GM15510 (cell line): Measurements from ENCODE around the gene TAX1BP3.

Experiments
- POLR2A ChIP-seq: IDR thresholded peaks from 3 replicates; pipeline ENCODE4 v1.6.1; 2011; ENCODE audit warnings: borderline replicate concordance; ENCODE audit not compliant: insufficient read length; ENCODE audit errors: extremely low read depth

TAX1BP3 gene

GRCh38 chr17:3672571-3672970 lies 4.2 kb upstream of the TAX1BP3 start:
- TF ChIP-seq POLR2A: no peak

- no peak for TF ChIP-seq POLR2A
These were observed 1.2 kb upstream of the TAX1BP3 start for GRCh38 chr17:3669548-3669947.

DNA sequence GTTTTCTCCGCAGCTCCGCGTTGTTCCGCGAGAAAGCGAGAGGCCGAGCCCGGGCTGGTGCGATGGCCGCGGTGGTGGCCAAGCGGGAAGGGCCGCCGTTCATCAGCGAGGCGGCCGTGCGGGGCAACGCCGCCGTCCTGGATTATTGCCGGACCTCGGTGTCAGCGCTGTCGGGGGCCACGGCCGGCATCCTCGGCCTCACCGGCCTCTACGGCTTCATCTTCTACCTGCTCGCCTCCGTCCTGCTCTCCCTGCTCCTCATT lies 638 bp upstream of the TAX1BP3 start:
- TF ChIP-seq POLR2A: no peak

DNA sequence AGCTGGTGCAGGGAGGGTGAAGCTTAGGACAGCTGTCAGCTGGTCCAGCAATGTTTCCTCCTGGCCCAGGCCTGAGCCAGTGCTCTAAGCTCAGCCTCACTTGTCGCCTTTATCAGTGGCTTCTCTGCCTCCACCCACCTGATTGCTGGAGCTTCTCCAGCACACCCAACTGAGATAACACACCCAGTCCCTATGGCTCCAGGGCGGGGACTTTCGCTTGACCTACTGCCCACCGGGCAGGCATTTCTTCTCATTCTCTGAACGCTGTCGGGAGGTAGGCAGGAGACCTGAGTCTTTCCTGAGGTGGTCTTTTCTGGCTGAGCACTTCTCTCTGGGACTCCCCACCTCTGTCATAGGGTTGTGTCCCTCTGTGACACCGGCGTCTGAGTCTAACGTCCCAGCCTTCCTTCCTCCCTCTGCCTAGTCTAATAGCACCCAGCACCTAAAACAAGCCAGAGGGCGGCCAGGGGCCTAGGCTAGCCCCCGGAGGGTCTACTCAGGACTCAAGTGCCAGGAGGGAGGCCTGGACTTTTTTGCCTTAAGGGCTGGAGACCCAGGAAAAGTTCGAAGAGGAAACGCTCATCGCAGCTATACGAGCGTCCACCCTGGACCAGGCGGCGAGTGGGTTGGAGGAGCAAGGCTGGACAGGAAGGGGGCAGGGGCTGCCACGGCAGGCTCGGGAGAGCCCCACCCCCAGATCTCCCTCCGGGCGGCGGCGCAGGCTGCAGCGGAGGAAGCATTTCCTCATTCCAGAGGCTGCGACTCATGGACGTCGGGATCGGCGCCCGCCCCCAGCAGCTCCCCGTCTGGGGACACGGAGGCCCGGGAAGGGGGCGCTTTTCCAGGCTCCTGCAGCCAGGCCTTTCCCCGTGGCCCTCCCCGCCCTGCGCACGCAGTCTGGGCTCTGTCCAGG lies 756 bp downstream of the TAX1BP3 start:
- no peak for TF ChIP-seq POLR2A

- TF ChIP-seq POLR2A: no peak
These were observed 1.9 kb downstream of the TAX1BP3 start for GRCh38 chr17:3666516-3666915.

DNA sequence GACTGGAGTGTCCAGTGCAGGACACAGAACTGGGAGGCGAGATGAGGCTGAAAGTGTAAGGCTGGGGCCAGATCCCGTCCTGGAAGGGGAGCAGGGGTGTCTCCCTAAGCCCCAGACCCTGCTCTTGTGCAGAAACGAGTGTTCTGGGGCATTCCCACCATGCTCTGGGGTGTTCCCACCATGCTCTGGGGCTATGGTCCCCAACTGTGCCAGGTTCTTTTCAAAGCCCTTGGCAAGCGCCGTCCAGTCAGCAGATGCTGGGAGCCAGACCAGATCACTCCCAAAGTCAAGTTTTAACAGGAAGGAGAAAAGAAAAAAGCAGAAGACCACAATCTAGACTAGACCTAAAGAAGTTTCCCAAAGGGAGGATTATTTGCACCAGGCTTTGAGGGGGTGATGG lies 2.5 kb downstream of the TAX1BP3 start:
- TF ChIP-seq POLR2A: no peak

GRCh38 chr17:3663102-3664011 lies 5.0 kb downstream of the TAX1BP3 start:
- TF ChIP-seq POLR2A: no peak

DNA sequence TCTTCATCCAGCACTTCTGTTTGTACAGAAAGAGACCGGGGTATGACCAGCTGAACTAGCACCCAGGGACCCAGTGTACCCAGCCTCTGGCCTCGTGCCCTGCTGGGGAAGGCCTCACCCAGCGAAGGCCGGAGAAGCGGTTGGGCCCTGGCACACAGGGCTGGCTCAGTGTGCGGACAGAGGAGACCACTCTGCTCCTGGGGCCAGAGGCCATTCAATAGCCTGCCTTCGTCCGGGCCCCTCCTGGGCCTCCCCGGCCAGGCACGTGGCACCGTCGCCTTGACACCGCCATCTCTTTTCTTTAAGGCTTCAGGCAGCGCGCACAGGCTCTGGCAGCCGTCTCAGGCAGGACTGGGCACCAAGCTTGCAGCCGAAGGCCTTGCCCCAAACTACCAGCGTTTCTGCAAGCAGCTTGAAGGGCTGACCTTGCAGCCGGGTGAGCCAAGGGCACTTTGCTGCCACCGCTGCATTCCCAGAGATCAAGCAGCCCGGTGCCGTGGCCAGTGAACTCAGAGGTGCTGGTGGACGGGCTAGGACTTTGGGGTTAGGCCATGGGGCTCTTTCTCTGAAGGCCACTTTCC lies 8.0 kb downstream of the TAX1BP3 start:
- TF ChIP-seq POLR2A: no peak

DNA sequence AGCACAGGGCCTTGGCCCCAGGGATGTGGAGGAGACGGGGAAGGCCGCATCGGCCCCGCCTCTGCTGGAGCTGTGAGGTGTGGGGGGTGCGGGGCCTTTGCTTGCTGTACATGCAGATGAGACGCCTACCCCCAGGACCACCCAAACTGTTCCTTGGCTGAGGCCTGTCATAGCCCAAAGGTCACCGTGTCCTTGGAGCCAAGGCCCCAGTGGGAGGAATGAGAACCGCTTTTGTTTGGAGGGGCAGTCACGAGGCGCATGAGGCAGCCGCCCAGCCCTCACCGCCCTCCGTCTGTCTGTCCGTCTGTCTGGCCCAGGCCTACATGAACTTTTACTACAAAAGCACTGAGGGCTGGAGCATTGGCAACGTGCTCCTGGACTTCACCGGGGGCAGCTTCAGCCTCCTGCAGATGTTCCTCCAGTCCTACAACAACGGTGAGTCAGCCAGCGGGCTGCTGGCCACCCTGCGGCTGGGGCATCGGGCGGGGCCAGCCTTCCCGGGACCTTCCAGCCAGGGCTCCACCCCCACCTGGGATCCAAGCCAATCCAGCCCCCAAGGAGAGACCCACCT lies 8.8 kb downstream of the TAX1BP3 start:
- TF ChIP-seq POLR2A: no peak

- TF ChIP-seq POLR2A: no peak
These were observed 9.5 kb downstream of the TAX1BP3 start for GRCh38 chr17:3658784-3659449.

DNA sequence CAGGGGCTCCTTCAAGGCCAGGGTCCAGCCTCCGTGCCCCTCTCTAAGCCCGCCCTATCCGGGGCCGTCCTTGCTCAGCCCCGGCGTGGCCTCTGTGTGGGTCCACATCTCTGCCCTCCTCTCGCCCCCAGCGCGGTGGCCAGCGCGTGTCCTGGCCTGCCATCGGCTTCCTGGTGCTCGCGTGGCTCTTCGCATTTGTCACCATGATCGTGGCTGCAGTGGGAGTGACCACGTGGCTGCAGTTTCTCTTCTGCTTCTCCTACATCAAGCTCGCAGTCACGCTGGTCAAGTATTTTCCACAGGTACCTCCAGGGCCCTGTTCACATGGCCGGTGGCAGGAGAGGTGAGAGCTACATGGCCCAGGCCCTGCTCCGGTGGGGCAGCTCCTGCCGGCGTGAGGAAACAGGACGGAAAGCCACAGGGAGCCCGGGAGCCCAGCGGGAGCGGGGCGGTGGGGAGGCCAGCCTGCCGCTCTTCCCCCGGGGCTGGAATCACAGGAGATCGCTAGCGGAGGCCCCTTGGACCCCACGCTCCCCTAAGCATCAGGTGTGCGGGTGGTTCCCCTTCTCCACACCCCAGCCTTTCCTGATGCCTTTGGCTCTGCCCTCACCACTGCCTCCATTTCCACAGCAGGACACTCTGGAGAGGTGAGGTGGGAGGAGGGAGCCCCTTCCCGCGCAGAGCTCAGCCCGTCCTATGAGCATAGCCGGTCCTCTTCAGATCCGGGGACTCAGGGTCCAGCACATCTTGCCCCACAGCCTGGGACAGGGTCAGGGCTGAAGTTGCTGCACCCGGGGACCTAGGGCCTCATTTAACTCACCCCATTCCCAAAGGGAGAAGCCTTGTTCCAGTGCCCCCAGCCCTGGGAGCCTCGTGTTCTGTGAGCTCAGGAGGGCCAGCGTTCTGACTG lies 10.2 kb downstream of the TAX1BP3 start:
- no peak for TF ChIP-seq POLR2A

DNA sequence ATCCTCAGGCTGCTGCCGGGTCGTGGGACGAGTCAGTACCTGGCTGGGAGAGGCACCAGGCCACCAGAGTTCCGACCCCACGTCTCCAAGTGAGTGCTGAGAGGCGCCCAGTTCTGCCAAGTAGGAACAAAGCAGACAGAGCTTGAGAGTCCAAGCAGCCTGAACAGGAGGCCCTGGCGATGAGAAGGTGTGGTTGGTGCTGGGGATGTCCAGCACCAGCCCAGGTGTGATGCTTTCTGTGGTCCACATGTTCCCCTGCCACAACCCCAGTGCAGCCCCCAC lies 10.8 kb downstream of the TAX1BP3 start:
- no peak for TF ChIP-seq POLR2A

DNA sequence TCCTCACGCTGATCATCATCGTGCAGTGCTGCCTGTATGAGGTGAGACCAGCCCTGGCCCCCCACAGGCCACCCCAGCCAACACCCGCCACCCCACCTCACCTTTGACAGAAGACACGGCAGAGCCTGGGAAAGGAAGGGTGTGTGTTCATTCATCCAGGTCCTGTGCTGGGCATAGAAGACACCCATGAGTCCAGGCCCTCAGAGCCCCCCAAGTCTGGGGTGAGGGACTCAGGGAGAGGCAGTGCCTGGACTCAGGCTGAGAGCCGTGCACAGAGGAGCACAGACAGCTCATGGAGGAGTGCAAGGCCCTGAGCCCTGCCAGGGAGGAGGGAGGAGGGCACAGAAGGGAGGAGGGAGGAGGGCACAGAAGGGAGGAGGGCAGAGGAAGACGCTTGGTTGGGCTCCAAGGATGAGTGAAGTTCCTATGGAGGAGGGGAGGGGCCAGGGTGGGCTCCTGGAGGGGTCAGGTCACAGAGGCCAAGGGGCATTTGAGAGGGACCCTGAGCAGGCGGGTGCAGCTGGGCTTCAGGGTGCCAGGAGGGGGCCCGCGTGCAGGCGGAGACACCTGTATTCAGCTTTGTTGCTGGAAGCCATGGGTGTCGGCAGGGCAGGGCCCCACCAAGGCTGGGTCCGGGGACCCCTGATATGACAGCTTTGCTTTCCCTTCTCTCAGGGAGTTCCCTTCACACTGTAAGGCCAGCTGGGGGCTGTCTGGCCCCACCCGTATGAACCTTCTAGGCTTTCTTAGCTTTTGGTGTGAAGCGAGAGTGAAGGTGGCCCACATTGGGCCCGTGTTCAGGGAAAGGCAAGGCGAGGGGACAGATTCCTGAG lies 11.4 kb downstream of the TAX1BP3 start:
- TF ChIP-seq POLR2A: no peak
